ENCODE results near the gene SETSIP.
"Not testable (repeated sequence)": the region's sequence is repeated elsewhere in the genome, so short reads cannot be mapped to it uniquely, and the experiment has no call there.

DNA sequence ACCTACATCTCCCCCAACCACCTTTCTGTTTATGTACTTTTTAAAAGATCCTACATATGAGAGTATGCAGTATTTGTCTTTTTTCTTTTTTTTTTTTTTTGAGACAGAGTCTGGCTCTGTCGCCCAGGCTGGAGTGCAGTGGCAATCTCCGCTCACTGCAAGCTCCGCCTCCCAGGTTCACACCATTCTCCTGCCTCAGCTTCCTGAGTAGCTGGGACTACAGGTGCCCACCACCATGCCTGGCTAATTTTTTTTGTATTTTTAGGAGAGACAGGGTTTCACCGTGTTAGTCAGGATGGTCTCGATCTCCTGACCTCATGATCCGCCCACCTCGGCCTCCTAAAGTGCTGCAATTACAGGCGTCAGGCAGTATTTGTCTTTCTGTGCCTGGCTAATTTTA is 2.9 kb upstream of the SETSIP start:
- not testable (repeated sequence) for TF ChIP-seq POLR2A (IDR thresholded peaks at IDR 0.05)
- TF ChIP-seq, protein P1, sequence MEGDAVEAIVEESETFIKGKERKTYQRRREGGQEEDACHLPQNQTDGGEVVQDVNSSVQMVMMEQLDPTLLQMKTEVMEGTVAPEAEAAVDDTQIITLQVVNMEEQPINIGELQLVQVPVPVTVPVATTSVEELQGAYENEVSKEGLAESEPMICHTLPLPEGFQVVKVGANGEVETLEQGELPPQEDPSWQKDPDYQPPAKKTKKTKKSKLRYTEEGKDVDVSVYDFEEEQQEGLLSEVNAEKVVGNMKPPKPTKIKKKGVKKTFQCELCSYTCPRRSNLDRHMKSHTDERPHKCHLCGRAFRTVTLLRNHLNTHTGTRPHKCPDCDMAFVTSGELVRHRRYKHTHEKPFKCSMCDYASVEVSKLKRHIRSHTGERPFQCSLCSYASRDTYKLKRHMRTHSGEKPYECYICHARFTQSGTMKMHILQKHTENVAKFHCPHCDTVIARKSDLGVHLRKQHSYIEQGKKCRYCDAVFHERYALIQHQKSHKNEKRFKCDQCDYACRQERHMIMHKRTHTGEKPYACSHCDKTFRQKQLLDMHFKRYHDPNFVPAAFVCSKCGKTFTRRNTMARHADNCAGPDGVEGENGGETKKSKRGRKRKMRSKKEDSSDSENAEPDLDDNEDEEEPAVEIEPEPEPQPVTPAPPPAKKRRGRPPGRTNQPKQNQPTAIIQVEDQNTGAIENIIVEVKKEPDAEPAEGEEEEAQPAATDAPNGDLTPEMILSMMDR (IDR thresholded peaks at IDR 0.05): not testable (repeated sequence)

Data from prostate gland (tissue), 2 donors.